GM23338 (cell line): ENCODE measurements around the gene GOLGA2. TPM values are rescaled to one million over a fixed set of nuclear protein-coding genes. Genes with fewer than 3 reads are reported as not detected.

Source experiments
- ATAC-seq: fragments of 200-7000 bp; cut with Tn5 transposase; 3 replicates; pipeline ENCODE4 v1.9.1; 2020
- DNase-seq: peaks from one replicate; pipeline ENCODE4 v3.0.0-alpha.2; 2015; ENCODE audit warnings: low spot score
- H2AFZ ChIP-seq: fragments of 200-600 bp; sonication (generic); 2 replicates; pipeline ENCODE4 v1.8.0; 2016; ENCODE audit warnings: antibody characterized with exemption, mild to moderate bottlenecking, moderate library complexity
- H3F3A ChIP-seq: fragments of 200-600 bp; sonication (generic); replicated peaks from 2 replicates; pipeline ENCODE4 v1.8.0; 2017; ENCODE audit warnings: antibody characterized with exemption, mixed run types, low read depth
- H3K27ac ChIP-seq: fragments of 200-600 bp; sonication (generic); 2 replicates; pipeline ENCODE4 v1.6.1; 2016; ENCODE audit warnings: low read depth
- H3K27me3 ChIP-seq: fragments of 200-600 bp; sonication (generic); 2 replicates; pipeline ENCODE4 v1.8.0; 2016; ENCODE audit warnings: mild to moderate bottlenecking, mixed run types, moderate library complexity; ENCODE audit not compliant: insufficient read depth
- H3K36me3 ChIP-seq: fragments of 200-600 bp; sonication (generic); 2 replicates; pipeline ENCODE4 v1.8.0; 2016; ENCODE audit warnings: mild to moderate bottlenecking; ENCODE audit not compliant: insufficient read depth
- H3K4me1 ChIP-seq: fragments of 200-600 bp; sonication (generic); 2 replicates; pipeline ENCODE4 v1.8.0; 2016; ENCODE audit warnings: mild to moderate bottlenecking, moderate library complexity; ENCODE audit not compliant: insufficient read depth
- H3K4me2 ChIP-seq: fragments of 200-600 bp; sonication (generic); 2 replicates; pipeline ENCODE4 v1.7.1; 2017; ENCODE audit warnings: mixed run types
- H3K4me3 ChIP-seq: fragments of 200-600 bp; sonication (generic); 2 replicates; pipeline ENCODE4 v1.6.1; 2016; ENCODE audit warnings: mixed run types
- H3K79me2 ChIP-seq: fragments of 200-600 bp; sonication (generic); replicated peaks from 2 replicates; pipeline ENCODE4 v1.8.0; 2017; ENCODE audit warnings: mild to moderate bottlenecking; ENCODE audit not compliant: insufficient read depth
- H3K9me2 ChIP-seq: fragments of 200-600 bp; sonication (generic); 2 replicates; pipeline ENCODE4 v1.8.0; 2017; ENCODE audit not compliant: insufficient read depth
- H4K20me1 ChIP-seq: fragments of 200-600 bp; sonication (generic); replicated peaks from 2 replicates; pipeline ENCODE4 v1.8.0; 2017; ENCODE audit warnings: mild to moderate bottlenecking; ENCODE audit not compliant: insufficient read depth
- H3K27ac Mint-ChIP-seq: 2 replicates; pipeline ENCODE4 v1.8.0; 2020; ENCODE audit warnings: inconsistent platforms, mild to moderate bottlenecking, moderate library complexity, mixed read lengths
- H3K27me3 Mint-ChIP-seq: 3 replicates; pipeline ENCODE4 v1.8.0; 2022; ENCODE audit warnings: low read depth, mild to moderate bottlenecking, moderate library complexity, mixed read lengths, inconsistent platforms; ENCODE audit not compliant: insufficient read depth, poor library complexity
- H3K36me3 Mint-ChIP-seq: 3 replicates; pipeline ENCODE4 v1.8.0; 2021; ENCODE audit warnings: low read depth, mild to moderate bottlenecking, inconsistent platforms, moderate library complexity, mixed read lengths
- H3K4me1 Mint-ChIP-seq: 3 replicates; pipeline ENCODE4 v1.8.0; 2020; ENCODE audit warnings: mild to moderate bottlenecking, inconsistent platforms, mixed read lengths
- H3K4me3 Mint-ChIP-seq: 3 replicates; pipeline ENCODE4 v1.8.0; 2021; ENCODE audit warnings: moderate library complexity, mild to moderate bottlenecking, inconsistent platforms, mixed read lengths
- H3K9me3 Mint-ChIP-seq: 3 replicates; pipeline ENCODE4 v1.8.0; 2020; ENCODE audit warnings: moderate library complexity, mild to moderate bottlenecking, inconsistent platforms, mixed read lengths
- EZH2phosphoT487 ChIP-seq: fragments of 200-600 bp; sonication (generic); IDR thresholded peaks from one replicate; pipeline ENCODE4 v1.8.1; 2018; ENCODE audit warnings: antibody characterized with exemption; ENCODE audit not compliant: unreplicated experiment
- JUNB ChIP-seq: IDR thresholded peaks from one replicate; pipeline ENCODE4 v1.6.1; 2016; ENCODE audit warnings: antibody characterized with exemption; ENCODE audit not compliant: unreplicated experiment
- POLR2AphosphoS5 ChIP-seq: IDR thresholded peaks from 2 replicates; pipeline ENCODE4 v1.6.1; 2016; ENCODE audit warnings: antibody characterized with exemption, low read depth
- polyA plus RNA-seq: library from polyadenylated mRNA; unstranded; fragments of >200 nt; fragmentation: Nextera tagmentation; extraction: Ambion mirVana; gene quantifications from 2 replicates; pipeline ENCODE4 v1.2.1, GENCODE V29; 2016
- total RNA-seq: library from RNA; depleted of rRNA; stranded (reverse); fragments of >200 nt; shearing (Covaris generic); gene quantifications from 2 replicates; pipeline ENCODE4 v1.2.3, GENCODE V29; 2014
- TF ChIP-seq, protein P1 (sequence below): fragments of 250-450 bp; sonication (Bioruptor Pico); IDR thresholded peaks from 2 replicates; pipeline ENCODE4 v1.5.0; 2020; ENCODE audit warnings: mild to moderate bottlenecking, moderate library complexity
- TF ChIP-seq, protein P2 (sequence below): IDR thresholded peaks from one replicate; pipeline ENCODE4 v1.6.1; 2018; ENCODE audit warnings: antibody characterized with exemption; ENCODE audit not compliant: unreplicated experiment

GOLGA2 gene
- total and polyA plus RNA-seq, 2 experiments from 2014 or later: 32.6 to 48.4 TPM

DNA sequence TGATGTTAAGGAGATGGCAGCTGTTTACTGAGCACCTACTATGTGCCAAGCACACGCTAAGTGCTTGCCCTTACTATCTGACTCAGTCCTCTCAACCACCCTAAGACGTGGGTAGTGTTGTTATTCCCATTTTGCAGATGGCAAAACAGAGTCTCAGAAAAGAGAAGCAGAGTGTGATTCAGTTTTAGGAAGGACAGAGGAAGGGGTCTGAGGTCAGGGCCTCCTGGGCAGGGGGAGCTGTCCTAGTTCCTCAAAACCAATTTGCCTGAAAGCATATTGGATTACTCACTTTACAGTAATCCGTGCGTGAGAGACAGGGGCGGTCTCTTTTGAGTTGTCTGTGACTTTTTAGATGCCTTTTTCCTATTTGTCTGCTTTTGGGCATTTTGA, 49.4 kb downstream of the GOLGA2 start (continued):
- TF ChIP-seq, protein P1, sequence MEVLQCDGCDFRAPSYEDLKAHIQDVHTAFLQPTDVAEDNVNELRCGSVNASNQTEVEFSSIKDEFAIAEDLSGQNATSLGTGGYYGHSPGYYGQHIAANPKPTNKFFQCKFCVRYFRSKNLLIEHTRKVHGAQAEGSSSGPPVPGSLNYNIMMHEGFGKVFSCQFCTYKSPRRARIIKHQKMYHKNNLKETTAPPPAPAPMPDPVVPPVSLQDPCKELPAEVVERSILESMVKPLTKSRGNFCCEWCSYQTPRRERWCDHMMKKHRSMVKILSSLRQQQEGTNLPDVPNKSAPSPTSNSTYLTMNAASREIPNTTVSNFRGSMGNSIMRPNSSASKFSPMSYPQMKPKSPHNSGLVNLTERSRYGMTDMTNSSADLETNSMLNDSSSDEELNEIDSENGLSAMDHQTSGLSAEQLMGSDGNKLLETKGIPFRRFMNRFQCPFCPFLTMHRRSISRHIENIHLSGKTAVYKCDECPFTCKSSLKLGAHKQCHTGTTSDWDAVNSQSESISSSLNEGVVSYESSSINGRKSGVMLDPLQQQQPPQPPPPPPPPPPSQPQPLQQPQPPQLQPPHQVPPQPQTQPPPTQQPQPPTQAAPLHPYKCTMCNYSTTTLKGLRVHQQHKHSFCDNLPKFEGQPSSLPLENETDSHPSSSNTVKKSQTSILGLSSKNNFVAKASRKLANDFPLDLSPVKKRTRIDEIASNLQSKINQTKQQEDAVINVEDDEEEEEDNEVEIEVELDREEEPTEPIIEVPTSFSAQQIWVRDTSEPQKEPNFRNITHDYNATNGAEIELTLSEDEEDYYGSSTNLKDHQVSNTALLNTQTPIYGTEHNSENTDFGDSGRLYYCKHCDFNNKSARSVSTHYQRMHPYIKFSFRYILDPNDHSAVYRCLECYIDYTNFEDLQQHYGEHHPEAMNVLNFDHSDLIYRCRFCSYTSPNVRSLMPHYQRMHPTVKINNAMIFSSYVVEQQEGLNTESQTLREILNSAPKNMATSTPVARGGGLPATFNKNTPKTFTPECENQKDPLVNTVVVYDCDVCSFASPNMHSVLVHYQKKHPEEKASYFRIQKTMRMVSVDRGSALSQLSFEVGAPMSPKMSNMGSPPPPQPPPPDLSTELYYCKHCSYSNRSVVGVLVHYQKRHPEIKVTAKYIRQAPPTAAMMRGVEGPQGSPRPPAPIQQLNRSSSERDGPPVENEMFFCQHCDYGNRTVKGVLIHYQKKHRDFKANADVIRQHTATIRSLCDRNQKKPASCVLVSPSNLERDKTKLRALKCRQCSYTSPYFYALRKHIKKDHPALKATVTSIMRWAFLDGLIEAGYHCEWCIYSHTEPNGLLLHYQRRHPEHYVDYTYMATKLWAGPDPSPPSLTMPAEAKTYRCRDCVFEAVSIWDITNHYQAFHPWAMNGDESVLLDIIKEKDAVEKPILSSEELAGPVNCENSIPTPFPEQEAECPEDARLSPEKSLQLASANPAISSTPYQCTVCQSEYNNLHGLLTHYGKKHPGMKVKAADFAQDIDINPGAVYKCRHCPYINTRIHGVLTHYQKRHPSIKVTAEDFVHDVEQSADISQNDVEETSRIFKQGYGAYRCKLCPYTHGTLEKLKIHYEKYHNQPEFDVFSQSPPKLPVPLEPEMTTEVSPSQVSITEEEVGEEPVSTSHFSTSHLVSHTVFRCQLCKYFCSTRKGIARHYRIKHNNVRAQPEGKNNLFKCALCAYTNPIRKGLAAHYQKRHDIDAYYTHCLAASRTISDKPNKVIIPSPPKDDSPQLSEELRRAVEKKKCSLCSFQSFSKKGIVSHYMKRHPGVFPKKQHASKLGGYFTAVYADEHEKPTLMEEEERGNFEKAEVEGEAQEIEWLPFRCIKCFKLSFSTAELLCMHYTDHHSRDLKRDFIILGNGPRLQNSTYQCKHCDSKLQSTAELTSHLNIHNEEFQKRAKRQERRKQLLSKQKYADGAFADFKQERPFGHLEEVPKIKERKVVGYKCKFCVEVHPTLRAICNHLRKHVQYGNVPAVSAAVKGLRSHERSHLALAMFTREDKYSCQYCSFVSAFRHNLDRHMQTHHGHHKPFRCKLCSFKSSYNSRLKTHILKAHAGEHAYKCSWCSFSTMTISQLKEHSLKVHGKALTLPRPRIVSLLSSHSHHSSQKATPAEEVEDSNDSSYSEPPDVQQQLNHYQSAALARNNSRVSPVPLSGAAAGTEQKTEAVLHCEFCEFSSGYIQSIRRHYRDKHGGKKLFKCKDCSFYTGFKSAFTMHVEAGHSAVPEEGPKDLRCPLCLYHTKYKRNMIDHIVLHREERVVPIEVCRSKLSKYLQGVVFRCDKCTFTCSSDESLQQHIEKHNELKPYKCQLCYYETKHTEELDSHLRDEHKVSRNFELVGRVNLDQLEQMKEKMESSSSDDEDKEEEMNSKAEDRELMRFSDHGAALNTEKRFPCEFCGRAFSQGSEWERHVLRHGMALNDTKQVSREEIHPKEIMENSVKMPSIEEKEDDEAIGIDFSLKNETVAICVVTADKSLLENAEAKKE: no peak
- TF ChIP-seq, protein P2, sequence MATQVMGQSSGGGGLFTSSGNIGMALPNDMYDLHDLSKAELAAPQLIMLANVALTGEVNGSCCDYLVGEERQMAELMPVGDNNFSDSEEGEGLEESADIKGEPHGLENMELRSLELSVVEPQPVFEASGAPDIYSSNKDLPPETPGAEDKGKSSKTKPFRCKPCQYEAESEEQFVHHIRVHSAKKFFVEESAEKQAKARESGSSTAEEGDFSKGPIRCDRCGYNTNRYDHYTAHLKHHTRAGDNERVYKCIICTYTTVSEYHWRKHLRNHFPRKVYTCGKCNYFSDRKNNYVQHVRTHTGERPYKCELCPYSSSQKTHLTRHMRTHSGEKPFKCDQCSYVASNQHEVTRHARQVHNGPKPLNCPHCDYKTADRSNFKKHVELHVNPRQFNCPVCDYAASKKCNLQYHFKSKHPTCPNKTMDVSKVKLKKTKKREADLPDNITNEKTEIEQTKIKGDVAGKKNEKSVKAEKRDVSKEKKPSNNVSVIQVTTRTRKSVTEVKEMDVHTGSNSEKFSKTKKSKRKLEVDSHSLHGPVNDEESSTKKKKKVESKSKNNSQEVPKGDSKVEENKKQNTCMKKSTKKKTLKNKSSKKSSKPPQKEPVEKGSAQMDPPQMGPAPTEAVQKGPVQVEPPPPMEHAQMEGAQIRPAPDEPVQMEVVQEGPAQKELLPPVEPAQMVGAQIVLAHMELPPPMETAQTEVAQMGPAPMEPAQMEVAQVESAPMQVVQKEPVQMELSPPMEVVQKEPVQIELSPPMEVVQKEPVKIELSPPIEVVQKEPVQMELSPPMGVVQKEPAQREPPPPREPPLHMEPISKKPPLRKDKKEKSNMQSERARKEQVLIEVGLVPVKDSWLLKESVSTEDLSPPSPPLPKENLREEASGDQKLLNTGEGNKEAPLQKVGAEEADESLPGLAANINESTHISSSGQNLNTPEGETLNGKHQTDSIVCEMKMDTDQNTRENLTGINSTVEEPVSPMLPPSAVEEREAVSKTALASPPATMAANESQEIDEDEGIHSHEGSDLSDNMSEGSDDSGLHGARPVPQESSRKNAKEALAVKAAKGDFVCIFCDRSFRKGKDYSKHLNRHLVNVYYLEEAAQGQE: no peak
- TF ChIP-seq POLR2AphosphoS5 (no peak), JUNB (no peak), EZH2phosphoT487 (no peak)

DNA sequence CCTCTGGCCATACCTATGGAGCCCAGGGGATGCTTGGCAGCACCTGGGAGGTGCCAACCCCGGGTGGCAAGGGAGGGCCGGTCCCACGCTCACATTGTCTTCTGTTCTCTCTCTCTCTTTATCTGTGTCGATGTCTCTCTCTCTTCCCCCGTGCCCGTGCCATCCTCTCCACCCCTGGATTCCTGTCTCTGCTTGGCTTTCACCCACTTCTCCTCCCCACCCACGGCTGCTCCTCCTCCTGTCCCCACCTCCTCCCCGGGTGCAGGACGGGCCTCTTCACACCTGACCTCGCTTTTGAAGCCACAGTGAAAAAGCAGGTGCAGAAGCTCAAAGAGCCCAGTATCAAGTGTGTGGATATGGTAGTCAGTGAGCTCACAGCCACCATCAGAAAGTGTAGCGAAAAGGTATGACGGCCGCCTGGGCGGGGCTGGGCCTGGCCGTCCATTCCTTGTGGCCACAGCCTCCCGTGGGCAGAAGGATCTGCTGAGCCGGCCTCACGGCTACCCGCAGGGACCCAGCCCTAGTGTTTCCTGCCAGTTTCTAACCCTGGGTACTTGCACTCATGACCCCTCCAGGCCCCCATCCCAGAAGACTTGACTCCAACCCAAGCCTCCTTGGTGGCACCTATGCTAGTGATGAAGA, 49.9 kb downstream of the GOLGA2 start:
- no peaks in the 10 kb centered on the region for H3K9me2 ChIP-seq
- H3K27me3 Mint-ChIP-seq: peaks cover 7% of the 10 kb centered on the region
- H3K4me1 ChIP-seq: no peaks in the 10 kb centered on the region
- H3K79me2 ChIP-seq: no peaks in the 10 kb centered on the region
- H3K4me1 Mint-ChIP-seq: no peaks in the 10 kb centered on the region
- ATAC-seq (no peak), DNase-seq (no peak)
- H3K27ac ChIP-seq: no peak overlapping the region
- H3K36me3 Mint-ChIP-seq: peaks cover 12% of the 10 kb centered on the region
- H3K4me2 ChIP-seq: no peak overlapping the region
- no peaks in the 10 kb centered on the region; the same call in 1 of the 2 replicates for H4K20me1 ChIP-seq
- H3F3A ChIP-seq: peaks cover 3% of the 10 kb centered on the region; the same call in 1 of the 2 replicates
- H3K27ac Mint-ChIP-seq: no peak overlapping the region
- H3K9me3 Mint-ChIP-seq: no peaks in the 10 kb centered on the region
- no peaks in the 10 kb centered on the region for H3K27me3 ChIP-seq
- H3K4me3 Mint-ChIP-seq: no peak overlapping the region
- no peak overlapping the region for H2AFZ ChIP-seq
- 0 out of 2 replicates have a peak, but pooled peaks cover 5% of the 10 kb centered on the region for H3K36me3 ChIP-seq
- no peak overlapping the region for H3K4me3 ChIP-seq
- no peak for TF ChIP-seq EZH2phosphoT487
- TF ChIP-seq, protein P1: no peak
